ENCODE measurements around the gene FBL.
"Not testable (repeated sequence)": the region's sequence is repeated elsewhere in the genome, so short reads cannot be mapped to it uniquely, and the experiment has no call there.

GRCh38 chr19:39893366-39894235, 47.4 kb upstream of the FBL start:
- TF ChIP-seq CTCF (IDR thresholded peaks at IDR 0.05); SIN3A (IDR thresholded peaks at IDR 0.05; ENCODE audit: borderline replicate concordance, insufficient read depth, low read depth, low read length); POLR2AphosphoS5 (IDR thresholded peaks at IDR 0.05; ENCODE audit: low read depth, low read length); REST (IDR thresholded peaks at IDR 0.05; ENCODE audit: insufficient read depth in 1 of 2, low read depth in 2 of 2, low read length in 1 of 2); TCF7L2 (IDR thresholded peaks at IDR 0.05; ENCODE audit: low read depth, low read length): not testable (repeated sequence)

All from Panc1 (cell line).